Measurements from ENCODE around the gene CIROP. TPM values are rescaled to one million over a fixed set of nuclear protein-coding genes. Genes with fewer than 3 reads are reported as not detected.

The CIROP gene
- total RNA-seq, 4 donors from 2014 or later, result not detected

DNA sequence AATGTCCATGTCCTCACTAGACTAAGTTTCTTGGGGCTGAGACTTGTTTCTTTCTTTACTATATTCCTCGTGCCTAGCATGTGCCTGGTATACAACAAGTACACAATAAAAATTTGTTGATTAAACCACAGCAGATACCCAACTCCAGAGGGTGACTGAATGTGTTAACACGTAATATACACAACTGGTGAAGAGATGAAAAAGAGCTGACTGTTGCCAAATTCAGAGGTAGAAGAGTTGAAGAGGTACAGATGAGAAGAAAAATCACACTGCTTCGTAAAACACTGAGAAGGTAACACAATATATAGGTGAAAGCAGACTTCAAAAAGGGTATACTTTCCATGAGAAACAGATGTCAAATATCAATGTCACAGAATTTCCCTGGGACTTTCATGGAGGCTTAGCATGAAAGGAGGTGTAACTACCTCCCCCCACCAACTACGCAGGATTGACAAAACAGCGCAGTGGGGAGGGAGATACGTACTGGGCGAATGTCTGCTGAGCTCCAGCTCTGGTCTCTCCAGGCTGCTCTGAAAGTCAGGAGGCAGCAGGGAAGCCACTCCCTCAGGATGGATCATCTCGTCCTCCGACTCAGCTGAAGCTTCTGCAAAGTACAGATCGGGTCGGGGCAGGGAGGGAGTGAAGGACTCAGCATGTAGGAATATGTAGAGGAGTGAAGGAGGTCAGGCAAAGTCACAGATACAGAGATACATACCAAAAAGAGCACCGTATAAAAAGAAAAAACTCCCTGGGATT, 15.1 kb downstream of the CIROP start:
- no peak overlapping the region for H3K4me3 ChIP-seq (ENCODE audit: low read depth, poor library complexity, severe bottlenecking)
- no peak for TF ChIP-seq POLR2A (IDR thresholded peaks at IDR 0.05)
- TF ChIP-seq, protein P1, sequence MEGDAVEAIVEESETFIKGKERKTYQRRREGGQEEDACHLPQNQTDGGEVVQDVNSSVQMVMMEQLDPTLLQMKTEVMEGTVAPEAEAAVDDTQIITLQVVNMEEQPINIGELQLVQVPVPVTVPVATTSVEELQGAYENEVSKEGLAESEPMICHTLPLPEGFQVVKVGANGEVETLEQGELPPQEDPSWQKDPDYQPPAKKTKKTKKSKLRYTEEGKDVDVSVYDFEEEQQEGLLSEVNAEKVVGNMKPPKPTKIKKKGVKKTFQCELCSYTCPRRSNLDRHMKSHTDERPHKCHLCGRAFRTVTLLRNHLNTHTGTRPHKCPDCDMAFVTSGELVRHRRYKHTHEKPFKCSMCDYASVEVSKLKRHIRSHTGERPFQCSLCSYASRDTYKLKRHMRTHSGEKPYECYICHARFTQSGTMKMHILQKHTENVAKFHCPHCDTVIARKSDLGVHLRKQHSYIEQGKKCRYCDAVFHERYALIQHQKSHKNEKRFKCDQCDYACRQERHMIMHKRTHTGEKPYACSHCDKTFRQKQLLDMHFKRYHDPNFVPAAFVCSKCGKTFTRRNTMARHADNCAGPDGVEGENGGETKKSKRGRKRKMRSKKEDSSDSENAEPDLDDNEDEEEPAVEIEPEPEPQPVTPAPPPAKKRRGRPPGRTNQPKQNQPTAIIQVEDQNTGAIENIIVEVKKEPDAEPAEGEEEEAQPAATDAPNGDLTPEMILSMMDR (IDR thresholded peaks at IDR 0.05), result no peak
- WGBS, 2 donors, result 89 to 93% methylated on average over 12 of the region's 12 CpGs
- intact Hi-C loops (cut with DNase I; ENCODE audit: low total_unique reads), result no loop called here
- DNase-seq (ENCODE audit: low spot score in 2 of 2), result peak in 1 of 2 donors; percentile 70

DNA sequence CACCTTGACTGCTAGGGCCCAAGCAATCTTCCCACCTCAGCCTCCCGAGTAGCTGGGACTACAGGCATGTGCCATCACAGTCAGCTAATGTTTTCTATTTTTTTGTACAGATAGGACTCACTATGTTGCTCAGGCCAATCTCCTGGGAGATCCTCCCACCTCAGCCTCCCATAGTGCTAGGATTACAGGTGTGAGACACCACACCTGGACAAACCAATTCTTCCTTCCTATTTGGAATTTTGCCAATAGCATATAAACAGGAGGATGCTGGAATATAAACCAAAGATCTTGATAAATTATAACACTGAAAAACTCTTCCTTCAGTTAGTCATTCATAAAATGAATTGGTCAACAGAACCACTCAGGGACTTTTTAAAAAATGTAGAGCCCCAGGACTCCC, 18.2 kb downstream of the CIROP start:
- TF ChIP-seq, protein P1 (IDR thresholded peaks at IDR 0.05), result no peak
- no peak for TF ChIP-seq POLR2A (IDR thresholded peaks at IDR 0.05)
- intact Hi-C loops (cut with DNase I; ENCODE audit: low total_unique reads), result no loop called here
- no peak for DNase-seq (ENCODE audit: low spot score in 2 of 2)
- 96 to 100% methylated on average over 1 of the region's 1 CpG for WGBS, 2 donors
- H3K4me3 ChIP-seq (ENCODE audit: low read depth, poor library complexity, severe bottlenecking), result no peak overlapping the region

GRCh38 chr14:23085458-23085857, 19.3 kb downstream of the CIROP start:
- no peak for TF ChIP-seq POLR2A (IDR thresholded peaks at IDR 0.05)
- WGBS, 2 donors, result 74 to 75% methylated on average over 3 of the region's 3 CpGs
- intact Hi-C loops (cut with DNase I; ENCODE audit: low total_unique reads), result no loop called here
- no peak overlapping the region for H3K4me3 ChIP-seq (ENCODE audit: low read depth, poor library complexity, severe bottlenecking)
- no peak for DNase-seq (ENCODE audit: low spot score in 2 of 2)

DNA sequence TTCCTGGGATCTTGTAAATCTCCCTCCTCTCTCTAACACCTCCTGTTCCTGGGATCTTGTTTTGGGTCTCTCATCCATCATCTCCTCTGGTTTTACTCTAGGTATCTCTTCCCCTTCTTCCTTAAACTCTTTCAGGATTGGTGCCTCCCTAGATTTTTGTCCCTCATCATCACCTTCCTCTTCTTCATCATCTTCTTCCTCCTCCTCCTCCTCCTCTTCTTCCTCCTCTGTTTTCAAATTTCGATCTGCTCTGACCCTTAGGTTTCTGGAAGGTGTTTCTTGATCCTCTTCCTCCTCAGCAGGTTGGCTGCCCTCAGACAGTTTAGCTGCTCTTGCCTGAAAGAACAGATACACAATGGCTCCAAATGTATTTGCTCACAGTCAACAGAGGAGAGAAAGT, 24.3 kb downstream of the CIROP start:
- DNase-seq (ENCODE audit: low spot score in 2 of 2), result no peak
- H3K4me3 ChIP-seq (ENCODE audit: low read depth, poor library complexity, severe bottlenecking), result no peak overlapping the region
- no peak for TF ChIP-seq POLR2A (IDR thresholded peaks at IDR 0.05)
- TF ChIP-seq, protein P1 (IDR thresholded peaks at IDR 0.05), result no peak
- intact Hi-C loops (cut with DNase I; ENCODE audit: low total_unique reads), result no loop called here
- 79 to 92% methylated on average over 1 of the region's 1 CpG for WGBS, 2 donors

- intact Hi-C loops (cut with DNase I; ENCODE audit: low total_unique reads), result no loop called here
- no peak overlapping the region for H3K4me3 ChIP-seq (ENCODE audit: low read depth, poor library complexity, severe bottlenecking)
- no peak for DNase-seq (ENCODE audit: low spot score in 2 of 2)
- TF ChIP-seq POLR2A (IDR thresholded peaks at IDR 0.05), result no peak
- TF ChIP-seq, protein P1 (IDR thresholded peaks at IDR 0.05), result no peak
- 77 to 80% methylated on average over 2 of the region's 2 CpGs for WGBS, 2 donors
Measured at GRCh38 chr14:23079716-23080115, 25.1 kb downstream of the CIROP start.

DNA sequence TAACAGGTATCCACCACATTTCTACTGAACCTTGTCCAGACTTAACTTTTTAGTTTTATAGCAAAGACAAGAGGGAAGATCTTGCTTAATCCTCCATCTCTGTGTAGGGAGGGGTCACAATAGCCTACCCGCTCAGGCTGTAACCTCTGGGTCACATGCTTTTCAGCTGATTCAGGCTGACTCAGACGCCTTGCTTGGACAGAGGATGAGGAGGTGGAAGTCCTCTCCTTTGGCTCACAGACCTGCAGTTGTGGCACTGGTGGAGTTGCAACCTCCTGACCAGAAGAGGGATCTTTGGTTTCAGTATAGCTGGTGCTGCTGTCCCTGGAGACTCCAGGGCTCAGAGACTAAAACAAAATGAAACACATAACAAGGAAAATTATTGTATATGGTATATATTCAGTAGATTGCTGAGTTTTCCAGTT, 26.1 kb downstream of the CIROP start:
- intact Hi-C loops (cut with DNase I; ENCODE audit: low total_unique reads), result no loop called here
- H3K4me3 ChIP-seq (ENCODE audit: low read depth, poor library complexity, severe bottlenecking), result no peak overlapping the region
- 18 to 40% methylated on average over 2 of the region's 2 CpGs for WGBS, 2 donors
- DNase-seq (ENCODE audit: low spot score in 2 of 2), result peak; percentile 91 to 94
- no peak for TF ChIP-seq POLR2A (IDR thresholded peaks at IDR 0.05)

DNA sequence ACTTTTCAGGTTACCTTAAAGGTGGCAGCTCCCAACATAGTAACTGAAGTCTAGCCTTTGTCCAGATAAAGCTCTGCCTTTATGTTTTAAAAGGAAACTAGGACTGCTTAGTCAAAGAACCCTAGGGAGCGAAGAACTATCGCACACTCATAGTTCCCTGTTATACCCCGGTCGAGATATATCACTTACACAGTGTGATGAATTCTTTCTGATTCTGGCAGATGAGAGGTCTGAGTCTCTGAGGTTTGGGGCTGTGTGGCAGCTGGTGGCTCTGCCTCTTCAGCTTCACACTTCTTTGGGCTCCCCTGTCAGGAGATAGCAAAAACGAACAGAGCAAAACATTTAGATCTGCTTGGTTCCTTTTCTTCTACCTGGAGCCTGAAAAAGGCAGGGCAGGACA, 26.8 kb downstream of the CIROP start:
- intact Hi-C loops (cut with DNase I; ENCODE audit: low total_unique reads), result no loop called here
- DNase-seq (ENCODE audit: low spot score in 2 of 2), result no peak
- no peak overlapping the region for H3K4me3 ChIP-seq (ENCODE audit: low read depth, poor library complexity, severe bottlenecking)
- 77 to 79% methylated on average over 5 of the region's 5 CpGs for WGBS, 2 donors
- TF ChIP-seq, protein P1 (IDR thresholded peaks at IDR 0.05), result no peak
- no peak for TF ChIP-seq POLR2A (IDR thresholded peaks at IDR 0.05)

All from lower leg skin (tissue), 4 donors.